Activated naive CD4-positive, alpha-beta T cell treated with anti-CD3 and anti-CD28 coated beads, Interleukin-2, amount 50 U/mL, for 72 hours (primary cell): ENCODE results near the gene HPCAL1. TPM values are rescaled to one million over a fixed set of nuclear protein-coding genes. Genes with fewer than 3 reads are reported as not detected.

Experiments used
- ATAC-seq, 2 donors: fragments of 150-1000 bp; cut with Tn5 transposase; 2 replicates each; pipeline ENCODE4 v1.10.0; 2021; ENCODE audit warnings: mild to moderate bottlenecking in 2 of 2, moderate library complexity in 2 of 2
- DNase-seq, 2 donors: peaks; one replicate each; pipeline ENCODE4 v3.0.0; 2021 to 2022; ENCODE audit warnings: low spot score in 2 of 2
- H3K27ac Mint-ChIP-seq, 2 donors: one replicate each; pipeline ENCODE4 v1.8.0; 2022; ENCODE audit warnings: mild to moderate bottlenecking in 2 of 2, mixed read lengths in 2 of 2
- H3K36me3 Mint-ChIP-seq, 2 donors: one replicate each; pipeline ENCODE4 v1.8.0; 2022; ENCODE audit warnings: mixed read lengths in 2 of 2
- H3K9me3 Mint-ChIP-seq, 2 donors: one replicate each; pipeline ENCODE4 v1.8.0; 2022; ENCODE audit warnings: mixed read lengths in 2 of 2
- total RNA-seq, 2 donors: library from RNA; stranded (reverse); gene quantifications; one replicate each; pipeline ENCODE4 v1.2.3, GENCODE V29; 2022

The HPCAL1 gene
- total RNA-seq, 2 donors from 2014 or later = 46.0 to 96.5 TPM

DNA sequence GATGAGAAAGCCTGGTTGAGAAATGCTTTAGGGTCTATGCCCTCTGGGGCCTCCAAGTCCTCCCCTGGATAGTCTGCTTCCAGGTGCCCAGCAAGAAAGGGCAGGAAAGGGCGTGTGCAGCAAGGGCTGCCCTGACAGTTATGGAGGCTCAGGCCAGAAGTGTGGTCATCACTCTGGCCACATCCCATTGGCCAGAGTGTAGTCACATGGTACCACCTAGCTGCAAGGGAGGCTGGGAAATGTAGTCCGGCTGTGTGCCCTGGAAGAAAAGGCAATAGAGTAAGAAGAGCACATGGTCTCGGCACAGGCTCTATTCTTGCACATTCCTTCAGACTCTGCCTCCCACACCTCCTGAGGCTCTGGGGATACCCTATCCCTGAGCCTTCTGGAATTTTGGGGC is 109.7 kb downstream of the HPCAL1 start:
- DNase-seq = peak in 1 of 2 donors; percentile 38
- no peaks in the 10 kb centered on the region for H3K9me3 Mint-ChIP-seq
- peak overlapping the region in 1 of 2 donors; percentile 50 for H3K27ac Mint-ChIP-seq
- ATAC-seq = peak; percentile 10 to 21
- peaks cover 0 to 8% of the 10 kb centered on the region in 2 donors for H3K36me3 Mint-ChIP-seq

DNA sequence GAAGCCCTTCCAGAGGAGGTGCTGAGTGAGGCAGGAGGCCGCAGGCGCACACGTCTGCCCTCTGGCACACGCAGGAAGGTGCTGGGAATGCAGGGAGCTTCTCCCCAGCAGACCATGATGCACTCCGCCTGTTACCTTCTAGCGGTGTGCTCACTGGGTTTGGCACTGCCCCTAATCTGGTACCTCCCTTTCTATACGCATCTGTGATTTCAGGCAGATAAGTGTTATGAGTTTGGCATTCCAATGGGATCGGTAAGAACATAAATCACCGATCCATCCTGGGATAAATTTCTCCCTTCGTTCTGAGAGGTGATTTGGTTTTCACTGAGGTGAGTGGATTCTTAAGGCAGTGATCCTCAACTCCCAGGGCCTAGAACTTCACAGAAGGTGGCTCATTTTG is 110.8 kb downstream of the HPCAL1 start:
- H3K9me3 Mint-ChIP-seq = no peaks in the 10 kb centered on the region
- peaks cover 0 to 8% of the 10 kb centered on the region in 2 donors for H3K36me3 Mint-ChIP-seq
- ATAC-seq (no peak), DNase-seq (no peak)
- H3K27ac Mint-ChIP-seq = no peak overlapping the region

DNA sequence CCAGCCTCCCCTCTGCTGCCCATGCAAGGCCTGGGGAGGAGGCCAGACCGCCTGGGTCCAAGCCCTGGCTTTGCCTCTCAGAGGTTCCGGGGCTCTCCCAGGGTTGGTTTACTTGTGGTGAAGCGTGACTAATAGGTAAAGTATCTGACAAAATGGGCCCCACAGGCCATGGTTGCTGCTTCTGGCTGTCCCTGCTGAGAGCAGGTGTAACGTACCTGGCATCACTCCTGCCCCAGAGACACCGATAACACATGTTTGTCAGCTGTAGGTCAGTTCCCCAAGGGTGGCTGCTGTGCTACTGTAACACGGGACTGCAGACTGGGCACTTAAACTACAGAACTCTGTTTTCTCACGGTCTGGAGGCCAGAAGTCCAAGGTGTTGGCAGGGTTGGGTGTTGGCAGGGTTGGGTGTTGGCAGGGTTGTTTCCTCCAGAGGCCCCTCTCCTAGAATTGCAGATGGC is 111.3 kb downstream of the HPCAL1 start:
- Mint-ChIP-seq H3K9me3 (no peaks in the 10 kb centered on the region), H3K36me3 (peaks cover 0 to 8% of the 10 kb centered on the region in 2 donors), H3K27ac (no peak overlapping the region)
- DNase-seq (no peak), ATAC-seq (peak in 1 of 2 donors; percentile 17)

DNA sequence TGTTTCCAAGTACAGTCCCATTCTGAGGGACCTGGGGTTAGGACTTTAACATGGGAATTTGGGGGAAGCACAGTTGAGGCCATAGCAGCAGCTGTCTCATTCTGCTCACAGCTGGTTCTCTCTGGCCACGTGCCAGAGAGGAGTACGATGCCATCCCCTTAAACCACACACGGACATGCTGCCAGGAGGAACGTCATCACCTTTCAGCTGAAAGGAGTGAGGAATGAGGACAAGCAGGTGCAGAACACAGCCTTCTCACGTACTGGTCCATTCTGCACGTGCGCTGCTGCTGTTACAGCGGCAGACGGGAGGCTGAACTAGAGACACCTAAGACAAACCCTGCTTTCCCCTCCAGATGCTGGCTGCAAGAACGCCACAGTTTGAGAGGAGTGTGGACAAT is 111.9 kb downstream of the HPCAL1 start:
- H3K27ac Mint-ChIP-seq = no peak overlapping the region
- DNase-seq = no peak

DNA sequence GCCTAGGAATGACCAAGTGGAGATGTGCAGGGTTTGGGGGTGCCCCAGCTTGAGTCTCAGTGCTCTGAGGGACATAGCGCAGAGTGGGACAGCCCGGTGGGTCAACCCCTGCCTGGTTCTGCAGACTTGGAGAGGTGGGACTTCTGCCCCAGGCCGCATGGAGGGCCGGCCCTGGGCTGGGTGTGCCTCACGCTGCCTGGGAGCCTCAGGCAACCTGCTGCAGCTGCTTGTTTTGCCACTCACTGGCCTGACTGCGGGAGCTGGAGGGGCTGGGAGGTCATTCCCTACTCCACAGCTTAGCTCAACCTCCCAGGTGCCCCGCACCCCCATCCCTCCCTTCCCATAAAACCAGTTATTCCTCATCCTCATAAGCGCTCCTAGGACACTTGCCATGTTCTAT is 112.3 kb downstream of the HPCAL1 start:
- Mint-ChIP-seq H3K9me3 (no peaks in the 10 kb centered on the region), H3K36me3 (peaks cover 0 to 7% of the 10 kb centered on the region in 2 donors), H3K27ac (no peak overlapping the region)
- ATAC-seq (no peak), DNase-seq (no peak)

More for the DNA sequence above, 111.9 kb downstream of the HPCAL1 start:
- H3K36me3 Mint-ChIP-seq = peaks cover 0 to 8% of the 10 kb centered on the region in 2 donors
- no peaks in the 10 kb centered on the region for H3K9me3 Mint-ChIP-seq
- ATAC-seq = no peak

DNA sequence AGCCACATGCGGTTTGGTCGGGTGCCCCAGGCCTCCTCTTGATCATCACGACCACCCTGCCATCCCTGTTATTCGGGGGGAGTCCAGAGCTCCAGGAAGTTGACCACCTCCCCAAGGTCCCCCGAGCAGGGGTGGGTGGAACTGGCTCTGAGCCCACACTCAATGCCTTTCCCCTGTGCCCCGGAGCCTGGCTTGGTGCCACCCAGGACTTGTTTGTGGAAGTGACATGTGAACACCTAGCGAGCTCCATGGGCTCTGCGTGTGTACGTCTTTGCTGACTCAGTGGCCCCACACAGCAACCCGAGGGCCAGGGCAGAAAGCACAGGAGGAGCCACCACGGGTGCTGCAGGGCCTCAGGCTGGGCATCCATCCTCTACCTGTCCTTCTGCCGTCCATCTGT is 112.9 kb downstream of the HPCAL1 start:
- H3K9me3 Mint-ChIP-seq = no peaks in the 10 kb centered on the region
- DNase-seq (no peak), ATAC-seq (no peak)
- no peak overlapping the region for H3K27ac Mint-ChIP-seq
- H3K36me3 Mint-ChIP-seq = peaks cover 0 to under 1% of the 10 kb centered on the region in 2 donors

DNA sequence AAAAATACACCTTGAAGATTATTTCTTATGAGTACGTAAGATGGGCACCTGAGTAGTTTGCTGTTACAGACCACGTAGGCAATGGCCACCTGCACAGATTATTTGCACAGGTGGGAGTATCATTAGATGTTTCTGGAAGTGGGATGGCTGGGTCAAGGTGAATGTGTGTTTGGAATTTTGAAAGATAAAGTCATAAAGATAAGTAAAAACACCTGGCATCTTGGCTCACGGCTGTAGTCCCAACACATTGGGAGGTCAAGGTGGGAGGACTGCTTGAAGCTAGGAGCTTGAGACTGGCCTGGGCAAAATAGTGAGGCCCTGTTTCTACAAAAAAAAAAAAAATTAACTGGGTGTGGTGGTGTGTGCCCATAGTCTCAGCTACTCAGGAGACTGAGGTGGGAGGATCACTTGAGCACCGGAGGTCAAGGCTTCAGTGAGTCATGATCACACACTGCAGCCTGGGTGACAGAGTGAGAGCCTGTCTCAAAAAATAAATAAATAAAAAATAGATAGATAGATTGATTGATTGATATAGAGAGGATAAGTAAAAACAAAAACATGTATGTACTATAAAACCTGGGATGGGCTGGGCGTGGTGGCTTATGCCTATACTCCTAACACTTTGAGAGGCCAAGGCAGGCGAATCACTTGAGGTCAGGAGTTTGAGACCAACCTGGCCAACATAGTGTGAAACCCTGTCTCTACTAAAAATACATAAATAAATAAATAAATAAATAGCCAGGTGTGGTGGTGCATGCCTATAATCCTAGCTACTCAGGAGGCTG is 115.0 kb downstream of the HPCAL1 start:
- no peak for DNase-seq
- H3K27ac Mint-ChIP-seq = peak overlapping the region in 1 of 2 donors; percentile 55
- H3K36me3 Mint-ChIP-seq = no peaks in the 10 kb centered on the region
- ATAC-seq = no peak
- H3K9me3 Mint-ChIP-seq = no peaks in the 10 kb centered on the region

DNA sequence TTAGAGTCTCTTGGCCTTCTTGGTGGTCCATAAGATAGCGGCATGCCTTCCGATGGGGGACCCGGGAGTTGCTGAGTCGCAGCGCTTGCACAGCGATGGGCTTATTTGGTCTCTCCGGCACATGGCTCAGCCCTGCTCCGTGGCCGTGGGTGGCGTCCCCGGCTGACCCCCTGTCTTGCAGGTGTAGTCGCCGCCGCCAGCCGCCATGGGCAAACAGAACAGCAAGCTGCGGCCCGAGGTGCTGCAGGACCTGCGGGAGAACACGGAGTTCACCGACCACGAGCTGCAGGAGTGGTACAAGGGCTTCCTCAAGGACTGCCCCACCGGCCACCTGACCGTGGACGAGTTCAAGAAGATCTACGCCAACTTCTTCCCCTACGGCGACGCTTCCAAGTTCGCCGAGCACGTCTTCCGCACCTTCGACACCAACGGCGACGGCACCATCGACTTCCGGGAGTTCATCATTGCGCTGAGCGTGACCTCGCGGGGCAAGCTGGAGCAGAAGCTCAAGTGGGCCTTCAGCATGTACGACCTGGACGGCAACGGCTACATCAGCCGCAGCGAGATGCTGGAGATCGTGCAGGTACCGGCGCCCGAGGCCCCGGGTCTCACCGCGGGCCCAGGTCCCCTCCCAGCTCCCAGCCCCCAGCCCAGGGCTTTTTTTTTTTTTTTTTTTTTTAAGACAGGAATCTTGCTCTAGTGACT is 117.0 kb downstream of the HPCAL1 start:
- no peak overlapping the region for H3K27ac Mint-ChIP-seq
- no peak for DNase-seq
- no peak for ATAC-seq
- no peaks in the 10 kb centered on the region for H3K36me3 Mint-ChIP-seq
- no peaks in the 10 kb centered on the region for H3K9me3 Mint-ChIP-seq

DNA sequence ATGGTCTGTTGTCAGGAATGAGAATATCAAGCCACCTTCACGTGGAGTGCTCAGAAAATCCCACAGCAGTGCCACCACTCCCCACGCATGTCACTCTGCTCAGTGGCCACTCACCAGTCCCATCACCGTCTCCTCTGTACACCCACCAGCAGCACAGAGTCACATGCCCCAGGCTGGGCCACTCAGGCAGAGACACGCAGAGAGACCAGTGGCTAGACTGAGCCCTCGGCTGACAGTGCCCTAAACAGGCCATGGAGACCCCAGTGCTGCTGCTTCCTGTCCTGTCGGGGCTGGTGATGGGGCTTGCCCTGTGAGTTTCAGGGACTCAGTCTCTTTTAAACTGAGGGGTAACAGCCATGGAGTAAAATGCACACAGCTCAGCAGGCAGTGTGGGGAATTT is 119.5 kb downstream of the HPCAL1 start:
- ATAC-seq (no peak), DNase-seq (no peak)
- no peaks in the 10 kb centered on the region for H3K9me3 Mint-ChIP-seq
- no peaks in the 10 kb centered on the region for H3K36me3 Mint-ChIP-seq
- H3K27ac Mint-ChIP-seq = no peak overlapping the region

DNA sequence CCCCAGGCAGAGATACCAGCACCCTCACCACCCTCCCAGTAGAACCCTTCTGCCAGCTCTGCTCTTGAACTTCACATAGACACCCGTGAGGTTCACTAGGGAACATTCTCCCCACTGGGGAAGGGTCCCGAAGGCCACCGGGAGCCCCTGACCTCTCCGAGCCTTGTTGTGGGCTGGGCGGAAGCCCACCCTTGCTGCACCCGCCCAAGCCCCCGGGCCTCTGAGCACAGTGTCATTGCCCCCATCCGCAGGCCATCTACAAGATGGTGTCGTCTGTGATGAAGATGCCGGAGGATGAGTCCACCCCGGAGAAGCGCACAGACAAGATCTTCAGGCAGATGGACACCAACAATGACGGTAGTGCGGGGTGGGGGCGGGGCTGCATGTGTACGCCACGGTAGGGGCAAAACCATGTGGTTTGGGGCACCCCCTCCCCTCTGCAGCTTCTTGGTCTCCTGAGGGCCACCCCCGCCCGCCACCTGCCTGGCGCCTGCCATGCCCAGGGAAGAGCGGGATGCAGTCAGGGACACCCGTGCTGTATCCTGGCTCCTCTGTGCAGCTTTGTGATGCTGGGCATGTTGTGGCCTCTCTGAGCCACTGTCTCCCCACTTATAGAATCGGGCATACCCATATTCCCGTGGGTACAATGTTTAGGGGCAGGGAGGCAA is 120.2 kb downstream of the HPCAL1 start:
- Mint-ChIP-seq H3K36me3 (no peaks in the 10 kb centered on the region), H3K9me3 (no peaks in the 10 kb centered on the region), H3K27ac (peak overlapping the region in 1 of 2 donors; percentile 22)
- DNase-seq = no peak
- ATAC-seq = no peak

DNA sequence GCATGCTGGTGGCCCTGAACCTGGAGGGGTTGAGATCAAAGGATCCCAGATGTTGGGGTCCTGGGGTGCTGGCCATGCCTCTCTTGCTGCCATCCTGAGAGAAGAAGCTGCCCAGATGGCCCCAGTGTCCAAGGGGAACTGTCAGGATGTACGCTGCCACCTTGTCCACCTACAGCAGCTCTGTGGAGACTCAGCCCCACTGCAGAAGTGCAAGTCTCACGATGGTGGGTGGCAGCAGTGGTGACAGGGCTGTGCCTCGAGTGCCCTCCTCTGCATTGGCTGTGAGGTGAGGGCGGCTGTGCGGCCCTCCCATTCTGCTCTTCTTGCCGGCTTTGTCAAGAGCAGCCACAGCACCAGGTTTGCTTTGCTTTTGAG is 120.7 kb downstream of the HPCAL1 start:
- Mint-ChIP-seq H3K36me3 (no peaks in the 10 kb centered on the region), H3K9me3 (no peaks in the 10 kb centered on the region), H3K27ac (peak overlapping the region in 1 of 2 donors; percentile 55)
- ATAC-seq (no peak), DNase-seq (no peak)

DNA sequence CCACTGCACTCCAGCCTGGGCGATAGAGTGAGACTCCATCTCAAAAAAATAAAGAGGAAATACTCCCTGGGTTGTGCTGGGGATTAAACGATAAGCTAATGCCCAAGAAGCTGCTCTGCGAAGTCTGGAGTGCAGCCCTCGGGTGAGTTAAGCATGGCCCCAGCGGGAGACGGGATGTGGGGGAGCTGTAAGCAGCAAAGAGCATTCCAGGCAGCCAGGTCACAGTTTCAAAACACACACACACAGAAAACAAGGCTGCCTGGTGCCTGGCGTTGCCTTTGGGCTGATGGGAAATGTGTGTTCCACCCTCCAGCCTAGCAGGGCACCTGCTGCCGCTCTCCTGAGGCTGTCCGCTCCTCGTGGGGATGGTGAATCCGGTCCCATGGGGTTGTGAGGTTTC is 121.3 kb downstream of the HPCAL1 start:
- Mint-ChIP-seq H3K27ac (peak overlapping the region in 1 of 2 donors; percentile 55), H3K36me3 (no peaks in the 10 kb centered on the region), H3K9me3 (no peaks in the 10 kb centered on the region)
- ATAC-seq = no peak
- DNase-seq = no peak

DNA sequence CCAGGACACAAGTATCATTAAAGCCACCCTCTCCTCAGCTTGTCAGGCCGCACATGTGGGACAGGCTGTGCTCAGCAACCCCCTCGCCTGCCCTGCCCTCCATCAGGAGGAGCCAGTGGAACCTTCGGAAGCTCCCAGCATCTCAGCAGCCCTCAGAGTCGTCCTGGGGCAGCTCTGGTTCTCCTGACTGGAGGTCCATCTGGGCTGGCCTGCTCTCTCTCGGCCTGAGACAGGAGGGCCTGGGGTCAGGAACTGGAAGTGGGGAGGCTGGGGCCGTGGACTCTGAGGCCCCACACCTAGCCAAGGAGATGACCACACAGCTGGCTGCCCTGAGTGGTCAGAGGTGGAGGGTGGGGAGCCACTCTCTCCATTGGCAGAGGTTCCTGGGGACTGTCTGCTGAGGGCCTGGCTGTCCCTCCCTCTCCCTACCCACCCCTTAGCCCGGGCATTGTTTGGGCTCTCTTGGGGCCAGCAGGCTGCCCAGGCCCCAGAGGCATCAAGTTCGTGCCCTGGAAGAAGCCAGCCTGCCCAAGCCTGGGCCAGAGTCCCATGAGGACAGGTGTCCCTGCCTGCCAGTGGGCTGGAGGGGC is 122.3 kb downstream of the HPCAL1 start:
- no peak for ATAC-seq
- DNase-seq = no peak
- no peaks in the 10 kb centered on the region for H3K36me3 Mint-ChIP-seq
- no peaks in the 10 kb centered on the region for H3K9me3 Mint-ChIP-seq
- no peak overlapping the region for H3K27ac Mint-ChIP-seq

DNA sequence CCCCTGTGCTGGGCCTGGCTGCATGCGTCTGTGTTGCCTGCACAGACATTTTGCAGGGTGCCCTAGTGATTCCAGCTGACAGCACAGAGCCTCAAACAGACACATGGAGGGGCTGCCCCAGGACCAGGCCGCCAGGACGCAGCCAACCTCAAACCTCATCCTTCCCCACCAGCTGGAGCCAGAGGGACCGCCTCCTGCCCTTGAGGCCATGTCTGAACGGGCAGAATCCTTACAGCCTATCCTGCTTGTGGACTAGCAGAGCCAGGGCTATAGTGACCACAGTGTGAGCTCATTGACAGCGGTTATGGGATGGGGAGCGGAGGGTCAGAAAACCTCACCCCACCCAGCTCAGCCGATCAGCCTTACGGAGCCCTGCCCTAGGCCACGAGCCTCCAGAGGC is 123.0 kb downstream of the HPCAL1 start:
- no peaks in the 10 kb centered on the region for H3K36me3 Mint-ChIP-seq
- DNase-seq (no peak), ATAC-seq (peak in 1 of 2 donors; percentile 13)
- H3K27ac Mint-ChIP-seq = no peak overlapping the region
- no peaks in the 10 kb centered on the region for H3K9me3 Mint-ChIP-seq

DNA sequence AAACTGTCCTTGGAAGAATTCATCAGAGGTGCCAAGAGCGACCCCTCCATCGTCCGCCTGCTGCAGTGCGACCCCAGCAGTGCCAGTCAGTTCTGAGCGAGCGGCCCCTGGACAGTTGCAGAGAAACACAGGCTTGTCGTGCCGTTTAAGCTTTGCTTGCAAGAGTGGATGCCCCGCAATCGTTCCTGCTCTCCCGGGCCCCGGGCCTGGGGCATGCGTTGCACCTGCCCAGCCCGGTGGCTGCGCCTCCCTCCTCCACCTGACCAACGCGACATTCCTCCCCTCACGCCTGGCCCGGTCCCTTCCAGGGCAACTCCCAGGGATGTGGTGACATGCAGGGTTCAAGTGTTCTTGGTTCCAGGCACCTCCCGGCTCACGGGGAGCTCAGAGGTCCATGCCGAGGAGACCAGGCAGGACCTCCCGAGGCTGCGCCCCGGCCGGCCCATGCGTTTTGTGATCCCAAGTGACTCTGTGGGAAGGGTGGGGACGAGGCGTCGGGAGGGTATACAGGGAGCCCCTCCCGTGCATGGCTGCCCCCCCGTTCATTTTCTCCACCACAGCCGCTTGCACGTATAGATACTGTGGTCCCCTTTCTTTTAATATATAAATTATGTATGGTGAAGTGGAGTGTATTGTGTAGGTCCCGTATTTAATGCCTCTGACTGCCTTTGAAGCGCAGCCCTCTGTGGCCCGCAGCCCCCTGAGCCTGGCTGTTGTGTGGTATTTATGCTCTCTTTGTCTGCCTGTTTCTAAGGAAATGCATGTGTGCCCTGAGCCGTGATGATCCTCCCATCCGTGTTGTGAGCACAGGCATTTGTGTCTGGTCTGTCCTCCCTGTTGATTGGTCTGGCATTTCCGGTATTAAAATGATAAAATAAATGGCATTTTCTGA is 124.3 kb downstream of the HPCAL1 start:
- no peaks in the 10 kb centered on the region for H3K9me3 Mint-ChIP-seq
- H3K36me3 Mint-ChIP-seq = no peaks in the 10 kb centered on the region
- ATAC-seq = no peak
- no peak for DNase-seq
- H3K27ac Mint-ChIP-seq = peak overlapping the region in 1 of 2 donors; percentile 26

DNA sequence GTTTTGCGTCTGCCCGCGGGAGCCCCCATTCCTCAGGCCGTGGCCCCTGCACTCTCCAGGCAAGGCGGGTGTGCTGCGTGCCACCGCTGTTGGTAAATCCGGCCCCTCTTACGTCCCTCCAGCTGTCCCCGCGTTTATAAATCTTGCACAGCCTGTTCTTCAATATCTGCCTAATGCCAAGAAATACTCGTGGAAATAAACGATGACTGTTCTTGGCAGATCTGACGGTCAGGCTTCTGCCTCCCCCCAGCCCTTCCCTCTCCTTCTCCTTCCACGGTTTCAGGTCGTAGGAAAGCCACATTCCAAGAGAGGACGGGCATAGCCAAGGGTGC is 124.9 kb downstream of the HPCAL1 start:
- Mint-ChIP-seq H3K9me3 (no peaks in the 10 kb centered on the region), H3K36me3 (no peaks in the 10 kb centered on the region), H3K27ac (peak overlapping the region in 1 of 2 donors; percentile 26)
- ATAC-seq (no peak), DNase-seq (no peak)
